BJ (cell line): ENCODE data around the gene CIBAR2. TPM values are rescaled to one million over a fixed set of nuclear protein-coding genes. Genes with fewer than 3 reads are reported as not detected.

ENCODE experiments used
- CTCF ChIA-PET: fragments of 350-600 bp; formaldehyde crosslinking; extraction: SDS; loops from one replicate; lab custom pipeline; 2021; ENCODE audit warnings: antibody characterized with exemption, inconsistent platforms; lab: Yijun Ruan, JAX
- POLR2A ChIA-PET: fragments of 300-600 bp; sonication (Branson Sonifier 250); formaldehyde crosslinking; extraction: SDS; loops from one replicate; lab custom pipeline; 2021; ENCODE audit warnings: antibody characterized with exemption; lab: Charles Lee
- DNase-seq: peaks from one replicate; pipeline ENCODE4 v3.0.0-alpha.2; 2011; ENCODE audit warnings: low read depth
- H3K27me3 ChIP-seq: 2 replicates; pipeline ENCODE4 v1.6.0; 2011; ENCODE audit warnings: low read length; ENCODE audit not compliant: control insufficient read depth, insufficient read depth
- H3K36me3 ChIP-seq: 2 replicates; pipeline ENCODE4 v1.5.1; 2011; ENCODE audit warnings: low read length; ENCODE audit not compliant: control insufficient read depth, insufficient read depth
- H3K4me3 ChIP-seq: 2 replicates; pipeline ENCODE4 v1.5.1; 2011; ENCODE audit warnings: low read depth, mild to moderate bottlenecking, control low read depth, low read length
- polyA plus RNA-seq: library from polyadenylated mRNA; depleted of rRNA; stranded (reverse); fragments of >200 nt; gene quantifications from 2 replicates; pipeline ENCODE4 v1.2.3, GENCODE V29; 2011
- TF ChIP-seq, protein P1 (sequence below): IDR thresholded peaks from 2 replicates; pipeline ENCODE4 v1.5.1; 2011; ENCODE audit warnings: low read depth, mild to moderate bottlenecking, control low read depth, inconsistent platforms, low read length, moderate library complexity; ENCODE audit not compliant: insufficient read depth

Gene CIBAR2
- polyA plus RNA-seq, 1 experiment: 0.05 TPM

DNA sequence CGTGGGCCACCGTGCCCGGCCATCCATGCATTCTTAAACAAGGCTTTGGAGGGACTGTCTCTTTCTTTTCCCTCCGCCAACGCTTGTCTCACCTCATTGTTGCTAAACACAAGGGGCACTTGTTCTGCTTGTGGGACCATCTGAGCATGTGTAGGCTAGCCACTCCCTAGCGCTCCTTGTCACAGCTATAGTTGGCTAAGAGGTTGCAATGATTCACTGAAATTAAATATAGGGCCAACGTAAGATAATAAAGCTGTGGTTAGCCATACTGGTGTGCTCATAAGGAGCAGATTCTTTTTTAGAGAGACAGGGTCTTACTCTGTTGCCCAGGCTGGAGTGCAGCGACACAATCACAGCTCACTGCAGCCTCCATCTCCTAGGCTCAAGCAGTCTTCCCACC lies 43.5 kb downstream of the CIBAR2 start:
- TF ChIP-seq, protein P1, sequence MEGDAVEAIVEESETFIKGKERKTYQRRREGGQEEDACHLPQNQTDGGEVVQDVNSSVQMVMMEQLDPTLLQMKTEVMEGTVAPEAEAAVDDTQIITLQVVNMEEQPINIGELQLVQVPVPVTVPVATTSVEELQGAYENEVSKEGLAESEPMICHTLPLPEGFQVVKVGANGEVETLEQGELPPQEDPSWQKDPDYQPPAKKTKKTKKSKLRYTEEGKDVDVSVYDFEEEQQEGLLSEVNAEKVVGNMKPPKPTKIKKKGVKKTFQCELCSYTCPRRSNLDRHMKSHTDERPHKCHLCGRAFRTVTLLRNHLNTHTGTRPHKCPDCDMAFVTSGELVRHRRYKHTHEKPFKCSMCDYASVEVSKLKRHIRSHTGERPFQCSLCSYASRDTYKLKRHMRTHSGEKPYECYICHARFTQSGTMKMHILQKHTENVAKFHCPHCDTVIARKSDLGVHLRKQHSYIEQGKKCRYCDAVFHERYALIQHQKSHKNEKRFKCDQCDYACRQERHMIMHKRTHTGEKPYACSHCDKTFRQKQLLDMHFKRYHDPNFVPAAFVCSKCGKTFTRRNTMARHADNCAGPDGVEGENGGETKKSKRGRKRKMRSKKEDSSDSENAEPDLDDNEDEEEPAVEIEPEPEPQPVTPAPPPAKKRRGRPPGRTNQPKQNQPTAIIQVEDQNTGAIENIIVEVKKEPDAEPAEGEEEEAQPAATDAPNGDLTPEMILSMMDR: no peak
- POLR2A ChIA-PET: no interaction called here
- no peaks in the 10 kb centered on the region for H3K27me3 ChIP-seq
- no peak overlapping the region for H3K4me3 ChIP-seq
- DNase-seq: no peak
- H3K36me3 ChIP-seq: no peaks in the 10 kb centered on the region; the same call in 1 of the 2 replicates
- CTCF ChIA-PET: no interaction called here

DNA sequence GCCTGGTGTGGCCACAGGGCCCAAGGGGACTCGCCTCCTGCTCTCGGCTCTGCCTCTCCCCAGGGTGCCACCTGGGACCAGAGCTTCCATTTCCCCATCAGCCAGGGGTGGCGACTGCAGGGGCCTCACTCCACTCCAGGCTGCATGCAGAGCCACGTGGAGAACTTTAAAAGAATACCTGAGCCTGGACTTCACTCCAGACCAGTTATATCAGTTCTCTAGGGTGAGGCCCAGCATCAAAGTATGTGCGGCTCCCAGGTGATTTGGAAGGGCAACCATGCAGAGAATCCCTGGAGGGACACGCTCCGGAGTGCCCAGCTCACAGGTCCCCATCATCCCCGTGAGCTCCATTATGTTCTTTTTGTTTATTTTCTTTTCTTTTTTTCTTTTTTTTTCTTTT lies 44.8 kb downstream of the CIBAR2 start:
- ChIA-PET CTCF (interaction anchor here (2.2 kb wide), 1 partner anchor 11 kb away, joined by 6 read pairs; no protein-coding TSS in a partner anchor), POLR2A (no interaction called here)
- no peak overlapping the region for H3K4me3 ChIP-seq
- no peaks in the 10 kb centered on the region for H3K27me3 ChIP-seq
- TF ChIP-seq, protein P1: no peak
- no peak for DNase-seq
- H3K36me3 ChIP-seq: no peaks in the 10 kb centered on the region; the same call in 1 of the 2 replicates

DNA sequence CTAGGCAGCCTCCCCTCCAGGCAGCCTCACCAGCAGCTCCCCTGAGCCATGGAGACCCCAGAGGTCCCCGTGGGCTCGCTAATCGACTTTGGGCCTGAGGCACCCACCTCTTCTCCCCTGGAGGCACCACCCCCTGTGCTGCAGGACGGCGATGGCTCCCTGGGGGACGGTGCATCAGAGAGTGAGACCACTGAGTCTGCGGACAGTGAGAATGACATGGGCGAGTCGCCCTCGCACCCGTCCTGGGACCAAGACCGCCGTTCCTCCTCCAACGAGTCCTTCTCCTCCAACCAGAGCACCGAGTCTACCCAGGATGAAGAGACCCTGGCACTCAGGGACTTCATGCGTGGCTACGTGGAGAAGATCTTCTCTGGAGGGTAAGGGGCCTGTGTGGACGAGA lies 45.2 kb downstream of the CIBAR2 start:
- Histone ChIP-seq H3K36me3 (no peaks in the 10 kb centered on the region; the same call in 1 of the 2 replicates), H3K4me3 (no peak overlapping the region), H3K27me3 (no peaks in the 10 kb centered on the region)
- POLR2A ChIA-PET: no interaction called here
- CTCF ChIA-PET: interaction anchor here (2.2 kb wide), 1 partner anchor 11 kb away, joined by 6 read pairs; no protein-coding TSS in a partner anchor
- no peak for DNase-seq
- TF ChIP-seq, protein P1: no peak

DNA sequence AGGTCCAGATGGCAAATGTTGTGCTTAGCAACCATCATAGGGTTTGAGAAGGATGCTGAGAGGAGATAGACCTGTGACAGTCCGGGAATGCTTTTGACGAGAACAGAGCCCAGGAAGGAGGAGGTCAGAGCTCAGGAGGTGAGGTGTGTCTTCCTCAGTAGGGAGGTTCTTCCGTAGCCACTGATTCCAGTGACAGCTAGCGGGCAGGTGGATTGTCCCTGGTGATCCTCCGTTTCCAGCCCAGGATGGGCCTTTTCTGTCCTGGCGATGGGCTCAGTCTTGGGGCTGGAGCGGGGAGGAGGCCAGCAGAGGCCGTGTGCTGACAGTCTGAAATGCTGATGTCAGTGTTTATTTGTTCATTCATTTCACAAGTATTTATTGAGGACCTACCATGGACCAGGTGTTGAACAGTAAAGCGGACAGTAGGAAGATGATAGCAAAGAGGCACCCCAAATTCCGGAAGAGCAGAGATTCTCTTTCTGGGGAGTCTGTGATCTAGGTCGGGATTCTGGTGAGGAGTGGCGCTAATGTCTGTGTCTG lies 45.9 kb downstream of the CIBAR2 start:
- POLR2A ChIA-PET: no interaction called here
- Histone ChIP-seq H3K27me3 (no peaks in the 10 kb centered on the region), H3K4me3 (no peak overlapping the region), H3K36me3 (no peaks in the 10 kb centered on the region; the same call in 1 of the 2 replicates)
- no peak for DNase-seq
- CTCF ChIA-PET: interaction anchor here (2.2 kb wide), 1 partner anchor 10 kb away, joined by 6 read pairs; no protein-coding TSS in a partner anchor
- TF ChIP-seq, protein P1: no peak

DNA sequence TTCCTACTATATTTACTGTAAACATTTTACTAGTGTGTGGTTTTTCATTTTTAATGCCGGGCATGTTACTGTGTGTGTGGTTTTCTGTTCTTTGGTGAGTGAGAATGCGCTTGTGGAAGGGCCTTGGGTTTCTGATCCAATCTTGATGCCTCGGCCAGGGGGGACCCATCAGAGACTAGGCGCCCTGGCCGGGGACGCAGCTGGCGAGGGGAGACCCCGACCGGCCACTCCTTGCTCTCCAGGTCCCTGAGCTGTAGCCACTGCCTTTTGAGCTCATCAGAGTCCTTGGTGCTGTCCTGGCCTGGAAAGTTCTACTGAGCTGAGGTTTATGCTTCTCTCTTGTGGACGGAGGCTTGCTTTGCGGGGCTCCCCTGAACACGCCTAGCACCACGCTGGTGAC lies 47.2 kb downstream of the CIBAR2 start:
- Histone ChIP-seq H3K36me3 (no peaks in the 10 kb centered on the region; the same call in 1 of the 2 replicates), H3K27me3 (no peaks in the 10 kb centered on the region), H3K4me3 (no peak overlapping the region)
- no peak for DNase-seq
- ChIA-PET POLR2A (interaction anchor here (0.6 kb wide), 1 partner anchor 11 kb away, joined by 25 read pairs; no protein-coding TSS in a partner anchor), CTCF (interaction anchor here (1.2 kb wide), 1 partner anchor 9 kb away, joined by 7 read pairs; no protein-coding TSS in a partner anchor)
- TF ChIP-seq, protein P1: no peak
